ENCODE data around the gene DCDC2.

GRCh38 chr6:24313251-24314141 is 44.4 kb downstream of the DCDC2 start:
- TF ChIP-seq, protein P1, sequence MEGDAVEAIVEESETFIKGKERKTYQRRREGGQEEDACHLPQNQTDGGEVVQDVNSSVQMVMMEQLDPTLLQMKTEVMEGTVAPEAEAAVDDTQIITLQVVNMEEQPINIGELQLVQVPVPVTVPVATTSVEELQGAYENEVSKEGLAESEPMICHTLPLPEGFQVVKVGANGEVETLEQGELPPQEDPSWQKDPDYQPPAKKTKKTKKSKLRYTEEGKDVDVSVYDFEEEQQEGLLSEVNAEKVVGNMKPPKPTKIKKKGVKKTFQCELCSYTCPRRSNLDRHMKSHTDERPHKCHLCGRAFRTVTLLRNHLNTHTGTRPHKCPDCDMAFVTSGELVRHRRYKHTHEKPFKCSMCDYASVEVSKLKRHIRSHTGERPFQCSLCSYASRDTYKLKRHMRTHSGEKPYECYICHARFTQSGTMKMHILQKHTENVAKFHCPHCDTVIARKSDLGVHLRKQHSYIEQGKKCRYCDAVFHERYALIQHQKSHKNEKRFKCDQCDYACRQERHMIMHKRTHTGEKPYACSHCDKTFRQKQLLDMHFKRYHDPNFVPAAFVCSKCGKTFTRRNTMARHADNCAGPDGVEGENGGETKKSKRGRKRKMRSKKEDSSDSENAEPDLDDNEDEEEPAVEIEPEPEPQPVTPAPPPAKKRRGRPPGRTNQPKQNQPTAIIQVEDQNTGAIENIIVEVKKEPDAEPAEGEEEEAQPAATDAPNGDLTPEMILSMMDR (IDR thresholded peaks at IDR 0.05), result no peak
- TF ChIP-seq POLR2A (IDR thresholded peaks at IDR 0.05) (no peak), POLR2AphosphoS5 (IDR thresholded peaks at IDR 0.05) (no peak), EP300 (IDR thresholded peaks at IDR 0.05; ENCODE audit: low read depth) (no peak)

Data from transverse colon (tissue), 4 donors.